ENCODE results near the gene SETD2.

GRCh38 chr3:46993292-46993691, 170.6 kb downstream of the SETD2 start:
- TF ChIP-seq CTCF (IDR thresholded peaks at IDR 0.05), result no peak
- no peak for TF ChIP-seq POLR2A (IDR thresholded peaks at IDR 0.05)

Measured in lower leg skin (tissue), 3 donors.